ENCODE data around the gene CFH.

GRCh38 chr1:196650403-196650802, 1.4 kb upstream of the CFH start:
- TF ChIP-seq EZH2phosphoT487 (conservative IDR thresholded peaks at IDR 0.05; ENCODE audit: low read length): no peak
- TF ChIP-seq CTCF (IDR thresholded peaks at IDR 0.05; ENCODE audit: insufficient read depth, low read length, poor library complexity, severe bottlenecking): no peak
